Stimulated activated CD4-positive, alpha-beta T cell treated with anti-CD3 and anti-CD28 coated beads, Interleukin-4, amount 100 ng/mL, for 1 hour (primary cell): Measurements from ENCODE around the gene WBP2.

ENCODE experiments used
- DNase-seq: peaks from one replicate; pipeline ENCODE4 v3.0.0-alpha.2; 2020

Gene WBP2

DNA sequence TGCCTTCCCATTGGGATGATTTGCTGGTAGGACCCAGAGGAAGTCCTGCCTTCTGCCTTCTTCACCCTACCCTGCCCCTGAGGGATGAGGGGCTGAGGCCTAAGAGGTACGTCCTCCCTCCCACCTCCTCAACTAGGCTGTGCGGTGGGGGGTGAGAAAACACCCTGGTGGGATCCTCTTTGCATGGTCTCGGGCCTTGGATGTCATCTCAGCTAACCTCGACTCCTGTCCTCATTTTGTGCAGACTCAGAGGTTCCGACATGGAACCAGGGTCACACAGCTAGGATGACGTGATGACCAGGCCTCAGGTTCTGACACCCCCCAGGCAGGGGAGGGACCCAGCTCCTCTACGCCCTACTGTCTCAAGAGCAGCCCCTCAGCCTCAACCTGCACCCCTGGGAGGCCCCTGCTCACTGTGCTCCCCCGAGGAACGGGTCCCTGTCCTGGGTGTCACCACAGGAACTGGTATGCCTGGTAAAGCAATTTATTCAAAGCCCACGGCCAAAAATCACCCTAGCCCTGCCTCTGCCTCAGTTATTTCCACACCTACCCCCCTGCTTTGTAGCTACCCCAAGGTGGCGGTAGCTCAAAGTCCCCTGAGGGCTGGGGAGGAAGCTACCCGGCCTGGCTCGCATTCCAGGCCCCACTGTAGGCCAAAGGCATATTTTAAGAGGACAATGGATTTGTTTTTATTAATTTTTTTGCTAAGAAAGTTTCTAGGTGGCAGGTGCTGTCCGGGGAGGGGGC lies 28.4 kb downstream of the WBP2 start:
- DNase-seq, result no peak

DNA sequence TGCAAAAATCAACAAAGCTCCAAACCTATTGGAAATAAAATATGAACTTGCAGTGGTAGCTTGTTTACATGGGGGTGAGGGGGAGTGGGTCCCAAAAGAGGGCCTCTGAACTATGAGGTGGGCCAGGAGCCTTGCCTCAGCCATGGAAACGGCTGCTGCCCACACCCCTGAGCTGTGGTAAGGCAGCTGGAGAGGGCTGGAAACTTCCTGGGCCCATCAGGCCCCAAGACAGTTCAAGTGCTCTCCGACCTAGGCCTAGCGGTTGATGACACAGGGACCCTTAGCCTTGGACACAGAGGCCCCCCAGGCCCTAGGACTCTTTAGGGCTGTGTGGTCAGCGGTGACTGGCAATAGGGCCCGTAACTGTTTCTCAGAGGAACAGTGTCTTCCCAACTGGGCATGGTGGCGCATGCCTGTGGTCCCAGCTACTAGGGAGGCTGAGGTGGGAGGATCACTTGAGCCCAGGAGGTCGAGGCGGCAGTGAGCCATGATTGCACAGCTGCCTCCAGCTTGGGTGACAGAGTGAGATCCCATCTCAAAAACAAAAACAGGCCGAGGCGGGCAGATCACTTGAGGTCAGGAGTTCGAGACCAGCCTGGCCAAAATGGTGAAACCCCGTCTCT lies 29.3 kb downstream of the WBP2 start:
- DNase-seq, result no peak

DNA sequence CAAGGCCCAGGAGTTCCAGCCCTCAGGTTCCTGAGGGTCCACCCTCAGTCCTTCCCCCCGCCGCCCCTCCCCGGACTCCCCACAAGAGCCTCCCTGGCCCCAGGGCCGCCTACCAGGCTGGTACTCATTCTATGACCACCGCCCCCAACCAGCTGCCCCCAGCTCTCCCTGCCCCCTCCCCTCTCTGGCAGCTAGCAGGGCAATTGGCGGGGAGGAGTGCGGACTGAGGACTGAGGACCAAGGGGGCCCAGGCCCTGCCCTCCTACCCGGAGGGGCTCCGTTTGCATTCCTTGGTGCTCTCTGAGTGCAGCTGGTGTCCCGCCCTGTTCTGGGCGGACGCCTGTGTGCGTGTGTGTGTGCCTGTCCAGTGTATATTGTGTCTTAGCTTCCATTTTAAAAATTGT lies 30.0 kb downstream of the WBP2 start:
- DNase-seq, result no peak

DNA sequence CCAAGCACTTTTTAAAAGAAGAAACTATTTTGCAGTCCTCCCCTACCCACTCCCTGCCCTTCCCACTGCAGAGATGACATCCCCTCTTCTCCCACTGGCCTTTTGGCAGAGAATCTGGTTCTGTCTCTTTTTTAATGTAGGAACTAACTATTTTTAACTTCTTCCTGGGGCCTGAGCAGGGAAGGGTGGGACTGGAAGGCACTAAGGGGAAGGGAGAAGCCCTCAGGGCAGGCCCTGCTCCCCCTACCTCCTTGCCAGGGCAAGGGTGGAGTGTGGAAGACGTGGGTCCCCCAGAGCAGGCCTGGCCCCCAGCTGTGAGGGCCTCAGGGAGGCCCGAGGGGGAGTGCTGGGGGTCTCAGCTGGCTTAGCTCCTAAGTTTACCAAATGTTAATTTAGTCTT lies 30.5 kb downstream of the WBP2 start:
- no peak for DNase-seq

DNA sequence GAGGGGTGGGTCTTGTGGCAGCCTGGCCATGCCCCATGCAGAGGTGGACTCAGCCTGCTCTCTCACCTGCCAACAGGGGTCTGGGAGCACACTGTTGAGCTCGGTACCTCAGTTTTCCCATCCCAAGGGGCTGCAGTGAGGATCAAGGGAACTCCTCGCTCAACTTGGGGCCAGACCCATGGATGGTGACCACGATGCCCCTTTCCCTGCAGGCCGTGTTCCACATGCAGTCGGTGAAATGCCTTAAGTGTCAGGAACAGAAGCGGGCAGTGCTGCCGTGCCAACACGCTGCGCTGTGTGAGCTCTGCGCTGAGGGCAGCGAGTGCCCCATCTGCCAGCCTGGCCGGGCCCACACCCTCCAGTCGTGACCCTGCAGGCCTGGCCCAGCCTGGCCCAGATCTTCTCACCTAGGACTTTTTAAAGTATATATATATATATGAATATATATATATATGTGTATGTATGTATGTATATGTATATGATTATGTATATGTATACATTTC lies 31.0 kb downstream of the WBP2 start:
- no peak for DNase-seq

DNA sequence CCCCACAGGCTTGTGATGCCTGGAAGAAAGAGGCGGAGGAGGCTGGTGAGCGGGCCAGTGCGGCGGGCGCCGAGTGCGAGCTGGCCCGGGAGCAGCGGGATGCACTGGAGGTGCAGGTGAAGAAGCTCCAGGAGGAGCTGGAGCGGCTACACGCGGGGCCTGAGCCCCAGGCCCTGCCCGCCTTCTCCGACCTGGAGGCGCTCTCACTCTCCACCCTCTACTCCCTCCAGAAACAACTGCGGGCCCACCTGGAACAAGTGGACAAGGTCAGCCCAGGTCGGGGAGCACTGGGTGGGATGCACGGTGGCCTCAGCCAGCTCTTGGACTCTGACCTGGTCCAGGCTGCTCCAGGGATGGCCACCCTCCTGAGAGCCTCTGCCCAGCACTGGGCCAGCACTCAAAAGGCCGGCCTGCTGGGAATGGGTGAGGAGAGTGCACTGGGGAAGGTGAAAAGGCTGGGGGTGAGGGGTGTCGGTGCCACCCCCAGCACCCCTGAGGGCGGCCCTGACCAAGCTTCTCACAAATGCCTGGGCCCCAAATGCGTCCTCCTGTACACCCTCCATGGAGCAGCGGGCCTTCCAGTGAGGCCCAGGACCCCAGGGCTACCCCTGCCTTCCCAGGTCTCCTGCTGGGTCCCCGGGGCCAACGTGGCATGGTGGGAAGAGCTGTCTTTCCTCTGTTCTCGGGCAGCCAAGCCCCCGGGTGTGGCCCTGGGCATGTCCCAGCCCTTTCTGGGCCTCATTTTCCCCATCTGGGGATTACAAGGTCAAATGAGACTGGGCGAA lies 31.7 kb downstream of the WBP2 start:
- DNase-seq, result no peak

DNA sequence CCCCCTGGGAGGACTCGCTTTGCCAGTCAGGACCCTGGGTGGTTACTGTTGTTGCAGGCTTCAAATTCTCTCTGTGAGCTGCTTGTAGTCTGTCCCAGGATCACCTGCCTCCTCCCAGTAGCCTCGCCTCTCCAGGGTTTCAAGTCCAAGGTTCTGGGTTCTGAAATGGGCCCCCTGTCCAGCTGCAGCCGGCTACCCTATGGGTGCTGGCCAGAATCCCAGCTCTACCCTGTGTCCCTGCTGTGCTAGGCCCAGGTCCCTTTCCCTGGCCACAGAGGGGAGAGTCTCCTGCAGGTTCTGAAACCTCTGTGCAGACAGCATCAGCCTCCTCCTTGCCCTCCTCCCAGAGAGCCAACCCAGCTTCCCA lies 32.4 kb downstream of the WBP2 start:
- DNase-seq, result no peak

DNA sequence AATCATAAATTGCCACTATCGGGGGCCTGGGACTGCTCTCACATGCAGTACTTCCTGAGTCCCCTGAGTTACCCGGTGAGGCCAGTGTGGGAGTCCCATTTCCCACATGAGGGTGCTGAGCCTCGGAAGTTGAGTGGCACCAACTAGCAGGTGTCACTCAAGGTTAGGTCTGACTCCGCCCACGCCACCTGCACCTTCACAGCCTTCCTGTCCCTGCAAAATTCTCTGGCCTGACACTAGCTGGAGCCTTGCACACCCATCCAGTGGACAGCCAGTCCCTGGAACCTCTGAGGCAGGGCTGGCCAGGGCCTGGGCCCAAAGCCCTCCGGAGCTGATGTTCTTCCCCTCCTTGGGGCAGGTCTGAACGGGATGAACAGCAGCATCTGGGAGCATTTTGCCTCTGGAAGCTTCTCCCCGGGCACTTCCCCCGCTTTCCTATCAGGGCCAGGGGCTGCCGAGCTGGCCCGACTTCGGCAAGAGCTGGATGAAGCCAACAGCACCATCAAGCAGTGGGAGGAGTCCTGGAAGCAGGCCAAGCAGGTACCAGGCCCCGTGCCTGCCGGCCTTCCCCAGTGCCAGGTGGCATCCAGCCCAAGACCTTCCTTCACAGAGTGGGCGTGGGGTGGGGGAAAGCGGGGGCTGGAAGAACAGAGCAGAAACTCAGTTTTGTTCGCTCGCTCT lies 32.9 kb downstream of the WBP2 start:
- peak; percentile 37 for DNase-seq

DNA sequence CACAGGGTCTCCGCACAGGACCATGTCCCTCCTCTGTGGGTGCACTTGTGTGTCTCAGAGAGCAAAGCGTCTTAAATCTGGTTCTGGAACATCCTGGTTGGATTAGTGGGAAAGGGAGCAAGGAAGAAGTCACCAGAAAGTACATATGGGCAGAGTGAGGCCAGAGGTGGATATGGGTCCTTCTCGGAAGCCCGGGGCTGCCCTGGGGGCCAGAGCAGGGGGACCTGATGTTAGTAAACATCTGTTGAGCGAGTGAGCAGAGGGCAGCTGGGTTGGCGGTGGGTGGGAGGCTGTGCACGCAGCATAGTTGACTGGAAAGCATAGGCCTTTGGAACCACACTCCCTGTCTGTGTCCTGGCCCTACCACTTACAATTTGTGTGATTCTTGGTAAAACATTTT lies 33.6 kb downstream of the WBP2 start:
- DNase-seq, result no peak

DNA sequence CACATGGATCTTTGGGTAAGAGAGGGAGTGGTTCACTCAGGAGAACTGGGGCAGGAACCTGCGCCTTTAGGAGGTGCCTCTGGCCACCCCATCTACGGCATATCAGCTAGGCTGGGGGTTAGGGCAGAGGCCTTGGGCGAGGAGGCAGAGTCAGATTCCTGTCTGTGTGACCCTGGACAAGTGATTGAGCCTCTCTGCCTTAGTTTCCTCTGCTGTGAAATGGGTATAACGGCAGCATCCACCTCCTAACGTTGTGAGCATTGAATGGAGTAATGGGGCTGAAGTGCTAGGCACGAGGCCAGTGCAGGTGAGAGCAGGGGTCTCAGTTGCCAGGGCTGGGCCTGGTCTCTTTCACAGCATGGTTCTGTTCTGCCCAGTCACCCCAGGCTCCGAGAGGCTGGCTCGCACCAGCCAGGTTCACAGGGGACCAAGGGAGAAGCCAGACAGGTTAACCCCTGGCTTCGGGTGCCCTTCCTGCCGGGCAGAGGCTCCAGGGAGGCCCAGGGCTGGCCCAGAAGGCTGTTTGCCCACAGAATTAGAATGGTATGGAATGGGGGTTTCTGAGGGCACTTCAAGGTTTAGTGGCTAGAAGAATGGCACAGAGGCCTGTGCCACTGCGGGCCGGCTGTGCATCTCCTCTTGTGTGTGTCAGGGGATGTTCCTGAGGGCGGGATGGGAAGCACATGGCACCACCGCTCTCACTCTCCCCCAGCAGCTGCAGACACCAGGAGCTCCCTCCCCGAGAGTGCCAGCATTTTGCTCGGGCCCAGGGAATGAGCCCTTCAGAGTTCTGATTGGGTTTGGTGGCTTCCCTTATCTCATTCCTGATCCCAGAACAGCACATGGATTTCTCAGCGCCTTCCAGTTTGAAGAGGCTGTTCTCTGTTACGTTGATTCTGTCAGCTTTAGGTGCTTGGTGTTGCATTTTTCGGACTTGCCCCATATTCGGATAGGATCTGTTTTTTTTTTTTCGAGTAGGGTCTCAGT lies 34.7 kb downstream of the WBP2 start:
- DNase-seq, result no peak

DNA sequence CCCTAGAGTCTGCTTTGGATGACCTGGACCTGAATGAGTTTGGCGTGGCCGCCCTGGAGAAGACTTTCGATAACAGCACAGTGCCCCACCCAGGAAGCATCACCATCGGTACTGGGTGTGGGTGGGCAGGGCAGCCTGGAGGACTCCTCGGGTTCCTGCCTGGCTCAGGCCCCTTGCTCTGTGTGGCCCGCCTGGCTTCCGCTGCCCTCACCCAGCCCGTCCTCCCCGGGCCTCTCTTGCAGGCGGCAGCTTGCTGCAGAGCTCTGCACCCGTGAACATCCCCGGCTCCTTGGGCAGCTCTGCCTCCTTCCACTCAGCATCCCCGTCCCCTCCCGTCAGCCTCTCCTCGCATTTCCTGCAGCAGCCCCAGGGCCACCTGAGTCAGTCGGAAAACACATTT lies 35.5 kb downstream of the WBP2 start:
- DNase-seq, result no peak

DNA sequence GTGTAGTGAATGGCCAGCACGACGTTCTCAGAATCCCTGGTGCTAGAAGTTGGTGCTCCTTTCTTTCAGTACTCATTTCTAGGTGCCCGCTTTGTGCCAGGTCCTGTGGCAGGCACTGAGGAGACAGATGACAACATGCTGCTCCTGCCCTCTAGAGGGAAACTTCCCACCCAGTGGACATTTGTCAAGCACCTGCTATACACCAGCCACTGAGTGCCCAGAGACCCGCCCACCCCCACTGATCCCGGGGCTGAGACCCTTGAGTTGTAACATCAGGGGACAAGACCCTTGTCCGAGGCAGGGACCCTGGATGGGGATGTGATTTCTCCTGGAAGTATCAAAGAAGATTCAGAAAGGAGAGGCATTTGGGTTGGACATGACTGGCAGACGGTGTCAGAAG lies 36.0 kb downstream of the WBP2 start:
- DNase-seq, result no peak

DNA sequence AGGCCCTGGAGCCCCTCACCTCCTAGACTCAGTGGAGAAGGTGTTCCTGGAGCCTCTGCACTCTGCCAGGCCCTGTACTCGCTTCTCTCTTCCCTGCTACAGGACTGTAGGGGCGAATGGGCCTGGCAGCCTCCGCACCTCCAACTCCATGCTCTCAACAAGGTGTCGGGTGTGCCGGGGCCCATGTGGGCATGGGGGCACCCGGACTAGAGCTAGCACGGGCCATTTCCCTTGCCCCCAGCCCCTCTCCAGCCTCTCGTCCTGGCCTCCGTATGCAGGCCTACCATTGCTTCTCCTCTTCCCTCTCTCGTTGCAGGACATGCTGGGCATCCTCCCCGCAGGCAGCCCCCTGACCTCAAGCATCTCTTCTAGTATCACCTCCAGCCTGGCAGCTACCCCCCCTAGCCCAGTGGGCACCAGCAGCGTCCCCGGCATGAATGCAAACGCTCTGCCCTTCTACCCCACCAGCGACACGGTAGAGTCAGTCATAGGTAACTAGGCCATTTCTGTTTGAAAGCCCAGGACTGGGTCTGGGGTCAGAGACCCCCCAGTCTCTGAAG lies 36.7 kb downstream of the WBP2 start:
- DNase-seq, result no peak

DNA sequence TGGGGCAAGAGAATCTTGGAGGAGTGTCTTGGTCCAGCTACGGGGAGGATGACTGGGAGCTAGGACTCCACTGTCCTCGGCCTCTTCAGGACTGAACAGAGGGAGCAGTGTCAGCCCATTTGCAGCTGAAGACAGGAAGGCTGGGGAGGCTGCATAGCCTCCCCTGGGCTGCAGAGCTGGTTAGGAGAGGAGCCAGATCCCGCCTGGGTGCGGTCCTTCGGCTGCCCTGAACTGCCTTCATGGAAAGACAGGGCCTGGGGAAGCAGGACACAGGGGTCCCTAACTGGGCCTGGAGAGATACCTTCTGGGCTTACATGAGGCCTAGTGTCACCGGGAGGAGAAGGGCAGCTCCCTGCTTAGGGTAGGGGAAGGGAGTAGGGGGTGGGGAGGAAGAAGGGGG lies 37.6 kb downstream of the WBP2 start:
- DNase-seq, result no peak

DNA sequence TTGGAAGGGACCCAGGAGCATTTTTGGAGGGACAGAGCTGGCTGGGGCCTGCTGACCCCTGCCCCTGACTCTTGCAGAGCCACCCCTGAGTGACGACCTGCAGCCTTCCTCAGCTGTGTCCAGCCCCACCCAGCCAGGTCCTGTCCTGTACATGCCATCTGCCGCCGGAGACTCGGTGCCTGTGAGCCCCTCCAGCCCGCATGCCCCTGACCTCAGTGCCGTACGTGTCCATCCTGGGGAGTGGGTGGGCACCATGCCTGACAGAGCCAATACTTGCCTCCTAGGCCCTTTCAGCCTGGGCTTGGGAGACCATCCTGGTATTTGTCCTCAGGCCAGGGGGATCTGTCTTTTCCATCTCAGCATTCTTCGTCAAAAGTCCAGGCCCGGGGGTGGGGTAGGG lies 38.4 kb downstream of the WBP2 start:
- DNase-seq, result no peak

DNA sequence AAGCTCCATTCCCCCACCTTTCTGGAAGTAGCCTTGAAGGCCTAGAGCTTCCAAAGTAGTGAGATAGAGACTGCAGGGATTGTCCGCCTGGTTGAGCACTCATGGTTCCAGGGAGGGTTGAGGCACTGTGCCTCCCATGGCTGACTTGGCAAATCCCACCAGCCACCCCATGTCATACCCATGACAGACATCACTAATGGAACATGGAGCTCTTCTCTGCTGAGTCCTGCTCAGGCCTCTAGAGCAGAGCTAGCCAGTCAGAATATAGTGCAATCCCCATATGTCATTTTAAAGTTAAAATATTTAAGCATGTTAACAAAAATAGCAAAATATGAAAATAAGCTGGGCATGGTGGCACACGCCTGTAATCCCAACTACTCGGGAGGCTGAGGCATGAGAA lies 39.7 kb downstream of the WBP2 start:
- DNase-seq, result no peak

DNA sequence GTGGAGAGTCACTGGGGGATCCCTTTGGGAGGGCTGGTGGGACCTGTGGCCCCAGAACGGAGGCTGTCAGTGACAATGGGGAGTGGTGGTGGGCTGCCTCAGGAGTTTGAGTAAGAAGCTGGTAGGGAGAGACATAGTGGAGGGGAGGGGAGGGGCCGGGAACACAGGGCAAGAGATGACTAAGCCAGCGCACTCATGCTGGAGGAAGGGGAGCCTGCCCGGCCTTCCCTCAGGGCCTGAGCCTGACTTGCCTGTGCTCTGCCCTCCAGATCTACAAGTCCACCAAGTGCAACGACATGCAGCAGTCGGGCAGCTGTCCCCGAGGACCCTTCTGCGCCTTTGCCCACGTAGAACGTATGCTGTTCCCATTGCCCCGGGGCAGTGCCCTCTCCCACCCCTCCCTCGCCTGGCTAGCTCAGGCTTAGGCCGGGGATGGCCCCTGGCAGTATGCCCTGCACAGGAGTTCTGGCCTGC lies 40.2 kb downstream of the WBP2 start:
- no peak for DNase-seq

DNA sequence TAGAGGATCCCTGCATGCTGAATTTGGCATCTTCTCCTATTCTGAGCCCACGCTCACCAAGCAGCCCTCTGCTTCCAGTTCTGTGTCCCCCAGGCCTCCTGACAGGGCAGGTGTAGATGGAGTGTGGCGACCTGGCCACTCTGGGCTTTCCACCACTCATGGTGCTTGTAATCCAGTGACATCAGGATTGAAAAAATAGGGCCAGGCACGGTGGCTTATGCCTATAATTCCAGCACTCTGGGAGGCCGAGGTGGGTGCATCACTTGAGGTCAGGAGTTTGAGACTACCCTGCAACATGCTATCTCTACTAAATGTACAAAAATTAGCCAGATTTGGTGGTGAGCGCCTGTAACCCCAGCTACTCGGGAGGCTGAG lies 41.1 kb downstream of the WBP2 start:
- DNase-seq, result no peak

DNA sequence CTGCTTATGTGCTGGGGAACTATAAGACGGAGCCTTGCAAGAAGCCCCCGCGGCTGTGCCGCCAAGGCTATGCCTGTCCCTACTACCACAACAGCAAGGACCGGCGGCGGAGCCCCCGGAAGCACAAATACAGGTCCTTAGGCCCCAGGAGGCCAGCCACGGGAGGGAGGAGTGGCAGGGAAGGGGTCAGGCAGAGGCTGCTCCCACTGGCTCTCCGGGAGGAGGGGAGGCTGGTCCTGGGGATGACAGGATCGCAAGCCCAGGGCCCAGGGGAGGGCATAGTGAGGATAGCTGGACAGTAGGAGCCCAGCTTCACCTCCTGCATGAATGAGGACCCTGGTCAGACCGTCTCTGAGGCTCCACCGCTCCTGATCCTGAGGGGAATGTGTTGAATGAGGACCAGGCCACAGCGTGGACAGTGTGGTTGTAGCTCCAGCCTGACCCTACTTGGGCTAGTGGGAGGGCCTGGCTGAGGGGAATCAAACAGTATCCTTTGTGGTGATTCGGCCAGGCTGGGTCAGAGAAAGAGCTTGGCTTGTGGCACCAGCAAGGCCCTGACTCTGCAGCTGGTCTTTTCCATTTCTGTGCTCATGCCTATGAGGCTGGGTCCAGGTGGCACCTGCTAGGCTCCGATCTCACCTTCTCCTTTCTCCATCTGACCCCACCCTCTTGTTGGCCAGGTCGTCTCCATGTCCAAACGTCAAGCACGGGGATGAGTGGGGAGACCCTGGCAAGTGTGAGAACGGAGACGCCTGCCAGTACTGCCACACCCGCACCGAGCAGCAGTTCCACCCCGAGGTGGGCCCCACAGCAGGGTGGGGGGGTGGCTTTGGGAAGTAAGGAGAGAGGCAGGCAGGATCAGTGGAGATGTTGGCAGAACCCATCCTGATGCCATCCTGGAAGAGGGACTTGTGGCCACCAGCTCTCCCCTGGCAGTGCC lies 41.8 kb downstream of the WBP2 start:
- no peak for DNase-seq
